ENCODE measurements around the gene BAZ1A. TPM values are rescaled to one million over a fixed set of nuclear protein-coding genes. Genes with fewer than 3 reads are reported as not detected.

BAZ1A gene
- total RNA-seq, 1 experiment from 2014 or later = 24.2 TPM

GRCh38 chr14:34713681-34714319 lies 161.4 kb downstream of the BAZ1A start:
- BruUV-seq (replicated peaks) = TSS peak; percentile 49
- H3K9ac ChIP-seq (ENCODE audit: low read length) = peak overlapping the region; percentile 84

GRCh38 chr14:34713122-34713680 lies 162.0 kb downstream of the BAZ1A start:
- no peak for ATAC-seq
- Histone ChIP-seq H3K9me3 (ENCODE audit: control insufficient read depth in 1 of 2, insufficient read depth in 1 of 2, low read depth in 1 of 2, low read length in 2 of 2) (no peaks in the 10 kb centered on the region), H3K79me2 (ENCODE audit: insufficient read depth, low read length) (peaks cover 29% of the 10 kb centered on the region), H3K27ac (ENCODE audit: low read depth, low read length) (peak overlapping the region; percentile 73; the same call in 1 of the 2 replicates), H2AFZ (ENCODE audit: low read depth, low read length, poor library complexity, severe bottlenecking) (no peak overlapping the region), H3K36me3 (ENCODE audit: control insufficient read depth in 1 of 2, insufficient read depth in 2 of 2, low read length in 2 of 2) (peaks cover 4 to 11% of the 10 kb centered on the region in 2 experiments; a peak in 2 of 4 replicates), H3K4me2 (ENCODE audit: low read length) (peak overlapping the region; percentile 88), H3K4me1 (ENCODE audit: control insufficient read depth in 1 of 2, insufficient read depth in 2 of 2, low read length in 2 of 2) (peaks cover 13 to 36% of the 10 kb centered on the region in 2 experiments), H4K20me1 (ENCODE audit: insufficient read depth) (no peaks in the 10 kb centered on the region), H3K9ac (ENCODE audit: low read length) (peak overlapping the region; percentile 84), H3K9me2 (ENCODE audit: insufficient read depth) (no peaks in the 10 kb centered on the region), H3K4me3 (replicated peaks in 1 of 2; ENCODE audit: low read depth in 1 of 2, low read length in 2 of 2) (peak overlapping the region; percentile 73), H3K27me3 (ENCODE audit: insufficient read depth, low read length) (no peaks in the 10 kb centered on the region)
- intact Hi-C loops (cut with micrococcal nuclease) = no loop called here
- POLR2A ChIA-PET = interaction anchor here (0.8 to 3.5 kb wide), 3 partner anchors 10 to 20 kb away, joined by 3 to 14 read pairs (median 3); no protein-coding TSS in a partner anchor
- DNase-seq (ENCODE audit: low read depth, low spot score) = no peak
- BruUV-seq (replicated peaks) = no TSS peak
- CTCF ChIA-PET = interaction anchor here (1.6 kb wide), 1 partner anchor 10 kb away, joined by 6 read pairs; no protein-coding TSS in a partner anchor
- TF ChIP-seq CEBPB (IDR thresholded peaks at IDR 0.05; ENCODE audit: low read depth) (no peak), REST (IDR thresholded peaks at IDR 0.05; ENCODE audit: low read depth) (no peak), ZFX (IDR thresholded peaks at IDR 0.05) (no peak), POLR2A (IDR thresholded peaks at IDR 0.05; ENCODE audit: borderline replicate concordance, extremely low read depth, insufficient read depth, insufficient read length) (no peak), YY1 (IDR thresholded peaks at IDR 0.05; ENCODE audit: extremely low read depth, insufficient replicate concordance, low read depth, low read length) (no peak), ELF1 (IDR thresholded peaks at IDR 0.05; ENCODE audit: borderline replicate concordance, low read depth) (no peak), CBX3 (IDR thresholded peaks at IDR 0.05; ENCODE audit: low read depth) (no peak), SP1 (IDR thresholded peaks at IDR 0.05; ENCODE audit: low read depth) (no peak), SIN3A (IDR thresholded peaks at IDR 0.05; ENCODE audit: low read depth) (no peak)
- TF ChIP-seq, protein P1, sequence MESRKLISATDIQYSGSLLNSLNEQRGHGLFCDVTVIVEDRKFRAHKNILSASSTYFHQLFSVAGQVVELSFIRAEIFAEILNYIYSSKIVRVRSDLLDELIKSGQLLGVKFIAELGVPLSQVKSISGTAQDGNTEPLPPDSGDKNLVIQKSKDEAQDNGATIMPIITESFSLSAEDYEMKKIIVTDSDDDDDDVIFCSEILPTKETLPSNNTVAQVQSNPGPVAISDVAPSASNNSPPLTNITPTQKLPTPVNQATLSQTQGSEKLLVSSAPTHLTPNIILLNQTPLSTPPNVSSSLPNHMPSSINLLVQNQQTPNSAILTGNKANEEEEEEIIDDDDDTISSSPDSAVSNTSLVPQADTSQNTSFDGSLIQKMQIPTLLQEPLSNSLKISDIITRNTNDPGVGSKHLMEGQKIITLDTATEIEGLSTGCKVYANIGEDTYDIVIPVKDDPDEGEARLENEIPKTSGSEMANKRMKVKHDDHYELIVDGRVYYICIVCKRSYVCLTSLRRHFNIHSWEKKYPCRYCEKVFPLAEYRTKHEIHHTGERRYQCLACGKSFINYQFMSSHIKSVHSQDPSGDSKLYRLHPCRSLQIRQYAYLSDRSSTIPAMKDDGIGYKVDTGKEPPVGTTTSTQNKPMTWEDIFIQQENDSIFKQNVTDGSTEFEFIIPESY (IDR thresholded peaks at IDR 0.05; ENCODE audit: extremely low read depth, insufficient replicate concordance, low read length) = no peak
- RAD21 ChIA-PET (ENCODE audit: low non-redundant PET in 1 of 2, low total read pairs in 2 of 2, uncharacterized antibody in 2 of 2, unreplicated experiment in 2 of 2) = no interaction called here

More at GRCh38 chr14:34713681-34714319, 161.4 kb downstream of the BAZ1A start:
- Histone ChIP-seq H3K9me2 (ENCODE audit: insufficient read depth) (no peaks in the 10 kb centered on the region), H3K4me3 (replicated peaks in 1 of 2; ENCODE audit: low read depth in 1 of 2, low read length in 2 of 2) (peak overlapping the region; percentile 73), H3K4me2 (ENCODE audit: low read length) (peak overlapping the region; percentile 88), H3K27me3 (ENCODE audit: insufficient read depth, low read length) (no peaks in the 10 kb centered on the region), H3K27ac (ENCODE audit: low read depth, low read length) (peak overlapping the region; percentile 73), H3K9me3 (ENCODE audit: control insufficient read depth in 1 of 2, insufficient read depth in 1 of 2, low read depth in 1 of 2, low read length in 2 of 2) (no peaks in the 10 kb centered on the region), H3K4me1 (ENCODE audit: control insufficient read depth in 1 of 2, insufficient read depth in 2 of 2, low read length in 2 of 2) (peaks cover 12 to 39% of the 10 kb centered on the region in 2 experiments), H4K20me1 (ENCODE audit: insufficient read depth) (no peaks in the 10 kb centered on the region), H2AFZ (ENCODE audit: low read depth, low read length, poor library complexity, severe bottlenecking) (no peak overlapping the region), H3K79me2 (ENCODE audit: insufficient read depth, low read length) (peaks cover 29% of the 10 kb centered on the region), H3K36me3 (ENCODE audit: control insufficient read depth in 1 of 2, insufficient read depth in 2 of 2, low read length in 2 of 2) (peaks cover 4 to 11% of the 10 kb centered on the region in 2 experiments; a peak in 2 of 4 replicates)
- ChIA-PET RAD21 (ENCODE audit: low non-redundant PET in 1 of 2, low total read pairs in 2 of 2, uncharacterized antibody in 2 of 2, unreplicated experiment in 2 of 2) (no interaction called here), POLR2A (interaction anchor here (0.8 to 3.5 kb wide), 3 partner anchors 9 to 21 kb away, joined by 3 to 14 read pairs (median 3); no protein-coding TSS in a partner anchor), CTCF (interaction anchor here (1.0 kb wide), 1 partner anchor 9 kb away, joined by 4 read pairs; no protein-coding TSS in a partner anchor)
- no peak for DNase-seq (ENCODE audit: low read depth, low spot score)
- ATAC-seq = peak; percentile 5; the same call in 1 of the 2 replicates
- intact Hi-C loops (cut with micrococcal nuclease) = no loop called here
- no peak for TF ChIP-seq RAD21 (IDR thresholded peaks at IDR 0.05; ENCODE audit: low read depth)
- no peak for TF ChIP-seq ELF1 (IDR thresholded peaks at IDR 0.05; ENCODE audit: borderline replicate concordance, low read depth)
- TF ChIP-seq EZH2 (IDR thresholded peaks at IDR 0.05) = no peak
- TF ChIP-seq FOSL1 (IDR thresholded peaks at IDR 0.05; ENCODE audit: low read depth) = no peak
- peak; percentile 29; the same call in 1 of the 2 replicates for TF ChIP-seq EGR1 (IDR thresholded peaks at IDR 0.05; ENCODE audit: low read depth)

Data from HCT116 (cell line).